Testis (tissue), 2 donors: ENCODE measurements around the gene FBXL7.

Source experiments
- CTCF ChIP-seq, 3 experiments: fragments of 450-650 bp in 2 of 3; fragments of 200-600 bp in 1 of 3; sonication (generic) in 1 of 3; IDR thresholded peaks; one replicate each; pipeline ENCODE4 v1.5.1; 2016 to 2019; ENCODE audit warnings: antibody characterized with exemption in 3 of 3, mild to moderate bottlenecking in 2 of 3, moderate library complexity in 1 of 3
- POLR2A ChIP-seq: fragments of 450-650 bp; IDR thresholded peaks from one replicate; pipeline ENCODE4 v1.6.1; 2017; ENCODE audit warnings: antibody characterized with exemption, mild to moderate bottlenecking, moderate library complexity

GRCh38 chr5:15472116-15472515 lies 27.9 kb upstream of the FBXL7 start:
- no peak for TF ChIP-seq POLR2A
- TF ChIP-seq CTCF (IDR thresholded peaks at IDR 0.05): no peak
